ENCODE measurements around the gene SNX2.

SNX2 gene

DNA sequence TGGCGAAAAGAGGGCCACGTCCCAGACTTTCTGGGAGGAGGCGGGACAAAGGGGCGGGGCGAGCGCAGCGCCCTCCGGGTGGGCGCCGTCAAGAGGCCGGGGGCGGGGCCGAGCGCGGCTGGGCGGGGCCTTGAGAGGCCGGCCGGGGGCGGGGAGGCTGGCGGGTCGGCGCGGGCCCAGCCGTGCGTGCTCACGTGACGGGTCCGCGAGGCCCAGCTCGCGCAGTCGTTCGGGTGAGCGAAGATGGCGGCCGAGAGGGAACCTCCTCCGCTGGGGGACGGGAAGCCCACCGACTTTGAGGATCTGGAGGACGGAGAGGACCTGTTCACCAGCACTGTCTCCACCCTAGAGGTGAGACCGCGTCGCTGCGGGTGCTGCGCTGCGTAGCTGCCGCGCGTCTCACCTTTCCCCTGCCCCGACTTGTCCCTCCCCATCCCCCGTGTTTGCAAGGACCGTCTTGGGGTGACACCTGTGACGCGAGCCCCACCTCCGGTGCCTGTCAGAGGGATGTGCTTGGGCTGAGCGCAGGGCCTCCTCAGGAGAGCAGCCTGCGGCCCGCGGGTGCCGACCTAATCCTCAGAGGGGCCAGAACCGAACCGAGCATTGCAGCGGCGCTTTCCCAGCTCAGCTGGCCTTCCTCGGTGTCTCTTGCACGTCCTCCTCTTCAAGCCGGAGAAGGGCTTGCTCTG is at the start of gene SNX2:
Gene SNX2, plus strand, starts transcription at position 220 of the 689 bp plus-strand sequence. Its CDS starts 24 bp downstream, at position 244.
- TF ChIP-seq ZFX (IDR thresholded peaks at IDR 0.05; ENCODE audit: borderline replicate concordance) (no peak), CTCF (IDR thresholded peaks at IDR 0.05) (peak; percentile 18)

DNA sequence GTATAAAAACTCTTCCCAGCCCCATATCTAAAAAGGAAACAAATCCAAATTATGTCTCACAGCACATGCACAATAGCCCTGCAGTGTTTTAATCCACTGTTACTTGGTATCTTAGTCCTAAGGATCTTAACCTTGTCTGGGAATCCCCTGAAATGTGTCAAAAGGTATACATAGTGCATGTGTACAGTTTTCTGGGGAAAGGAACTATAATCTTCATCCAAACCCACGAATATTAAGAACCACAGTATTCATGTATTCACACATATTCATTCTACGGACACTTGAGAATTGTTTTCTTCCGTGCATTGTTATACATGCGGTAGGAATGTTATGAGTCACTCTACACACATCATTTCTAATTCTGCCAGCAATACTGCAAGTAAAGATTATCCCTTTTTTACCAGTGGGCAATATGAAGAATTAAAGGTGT is 47.8 kb upstream of the SNX2 start:
- no peak for TF ChIP-seq CTCF (IDR thresholded peaks at IDR 0.05)
- TF ChIP-seq ZFX (IDR thresholded peaks at IDR 0.05; ENCODE audit: borderline replicate concordance) = no peak
- H3K27ac ChIP-seq = no peak overlapping the region

More for the DNA sequence above, at the start of gene SNX2:
- peak within 1 kb of the TSS; percentile 58 for H3K27ac ChIP-seq

DNA sequence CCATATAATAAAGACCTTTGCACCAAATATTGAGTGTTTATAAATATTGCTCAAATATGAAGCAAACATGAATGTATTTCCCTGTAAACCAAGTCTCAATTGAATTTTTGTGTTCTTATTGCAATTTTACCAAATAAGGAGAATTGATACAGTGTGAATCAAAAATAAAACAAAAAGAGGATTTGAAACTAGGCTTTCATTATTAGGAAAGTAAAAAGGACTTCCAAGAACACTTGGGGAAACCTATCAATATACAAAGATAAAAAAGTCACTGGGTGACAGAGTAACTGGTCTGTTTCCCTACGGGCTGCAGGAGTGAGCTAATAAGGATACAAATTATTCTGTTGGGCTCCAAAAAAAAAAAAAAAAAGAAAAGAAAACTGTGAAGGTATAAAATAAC is 44.8 kb upstream of the SNX2 start:
- TF ChIP-seq ZFX (IDR thresholded peaks at IDR 0.05; ENCODE audit: borderline replicate concordance) (no peak), CTCF (IDR thresholded peaks at IDR 0.05) (no peak)
- H3K27ac ChIP-seq = no peak overlapping the region

- H3K27ac ChIP-seq = no peak overlapping the region
- no peak for TF ChIP-seq ZFX (IDR thresholded peaks at IDR 0.05; ENCODE audit: borderline replicate concordance)
- TF ChIP-seq CTCF (IDR thresholded peaks at IDR 0.05) = no peak
Measured at GRCh38 chr5:122730456-122730855, 44.4 kb upstream of the SNX2 start.

DNA sequence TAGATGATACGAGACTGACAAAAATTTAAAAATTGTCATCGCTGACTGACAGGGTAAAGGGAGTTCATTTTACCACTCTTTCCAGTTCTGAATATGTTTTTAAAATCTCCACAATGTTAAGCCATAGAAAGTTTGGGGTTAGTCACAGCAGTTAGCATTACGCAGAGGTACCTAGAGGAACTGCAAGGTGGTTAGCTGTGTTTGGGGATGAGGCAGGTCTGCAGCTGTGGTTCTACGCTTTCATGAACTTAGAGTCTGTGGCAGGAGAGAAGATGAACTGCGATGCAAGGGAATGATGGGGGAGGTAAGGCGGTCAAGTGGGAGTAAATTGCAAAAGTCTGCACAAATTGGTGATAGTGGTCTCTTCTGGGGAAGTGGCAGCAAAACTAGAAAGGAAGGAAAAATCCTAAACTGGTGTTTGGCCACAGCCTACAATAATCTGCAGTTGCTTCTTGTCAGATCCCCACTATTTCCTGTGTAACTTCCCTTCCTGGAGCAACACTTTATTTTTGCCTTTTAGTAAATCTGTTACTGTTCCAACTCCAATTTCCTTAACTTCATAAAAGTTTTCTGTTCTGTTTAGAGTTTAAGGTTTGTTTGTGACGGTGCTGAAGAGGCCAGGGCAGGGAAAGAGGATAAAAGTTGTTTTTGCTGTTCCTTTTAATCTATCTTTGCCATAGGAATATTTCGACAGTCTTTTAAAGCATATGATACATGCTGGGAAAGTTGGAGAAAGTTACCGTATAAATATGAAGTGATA is 38.6 kb upstream of the SNX2 start:
- H3K27ac ChIP-seq = no peak overlapping the region

GRCh38 chr5:122738088-122738487 is 36.8 kb upstream of the SNX2 start:
- TF ChIP-seq ZFX (IDR thresholded peaks at IDR 0.05; ENCODE audit: borderline replicate concordance) (no peak), CTCF (IDR thresholded peaks at IDR 0.05) (no peak)
- H3K27ac ChIP-seq = no peak overlapping the region

More for the DNA sequence above, 38.6 kb upstream of the SNX2 start:
- TF ChIP-seq CTCF (IDR thresholded peaks at IDR 0.05) (no peak), ZFX (IDR thresholded peaks at IDR 0.05; ENCODE audit: borderline replicate concordance) (no peak)

DNA sequence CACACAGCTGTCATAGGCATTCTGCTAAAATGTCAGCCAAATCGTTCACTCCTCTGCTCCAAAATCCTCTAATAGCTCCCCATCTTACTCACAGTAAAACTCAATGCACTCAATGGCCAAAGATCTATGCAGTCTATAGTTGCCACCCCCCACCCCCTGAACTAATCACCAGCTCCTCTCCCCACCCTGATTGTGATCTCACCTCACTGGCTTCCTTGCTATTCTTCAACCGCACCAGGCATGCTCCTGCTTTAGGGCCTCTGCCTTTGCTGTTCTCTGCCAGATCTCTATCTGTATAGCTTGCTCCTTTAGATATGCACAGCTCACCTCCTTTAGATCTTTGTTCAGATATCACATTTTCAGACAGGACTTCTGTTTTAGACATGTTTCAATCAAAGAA is 33.2 kb upstream of the SNX2 start:
- no peak for TF ChIP-seq ZFX (IDR thresholded peaks at IDR 0.05; ENCODE audit: borderline replicate concordance)
- TF ChIP-seq CTCF (IDR thresholded peaks at IDR 0.05) = no peak

More for the DNA sequence above, 33.2 kb upstream of the SNX2 start:
- no peak overlapping the region for H3K27ac ChIP-seq
